GM11168 (cell line): ENCODE data around the gene RBM45.
"Not testable (repeated sequence)": the region's sequence is repeated elsewhere in the genome, so short reads cannot be mapped to it uniquely, and the experiment has no call there.

Source experiments
- in situ Hi-C: fragments of 300-500 bp; cut with MboI; formaldehyde crosslinking; loops from one replicate; pipeline ENCODE4 v1.12.0; 2022; ENCODE audit warnings: low sequenced_read_pairs; ENCODE audit not compliant: unreplicated experiment

RBM45 gene

DNA sequence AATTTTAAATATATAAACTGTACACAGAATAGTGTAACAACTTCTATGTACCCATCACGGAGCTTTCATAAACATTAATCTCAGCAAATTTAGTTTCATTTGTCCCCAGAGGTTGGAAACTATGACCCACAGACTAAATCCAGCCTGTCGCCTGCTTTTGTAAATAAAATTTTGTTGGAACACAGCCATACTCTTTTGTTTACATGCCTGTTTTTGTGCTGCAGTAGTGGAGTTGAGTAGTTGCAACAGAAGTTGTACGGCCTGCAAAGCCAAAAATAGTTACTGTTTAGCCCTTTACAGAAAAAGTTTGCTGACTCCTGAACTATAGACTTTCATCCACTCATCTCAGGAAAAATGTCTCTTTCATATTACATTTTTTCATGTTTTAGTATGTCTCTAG, 39.8 kb downstream of the RBM45 start:
- in situ Hi-C loops: no loop called here

DNA sequence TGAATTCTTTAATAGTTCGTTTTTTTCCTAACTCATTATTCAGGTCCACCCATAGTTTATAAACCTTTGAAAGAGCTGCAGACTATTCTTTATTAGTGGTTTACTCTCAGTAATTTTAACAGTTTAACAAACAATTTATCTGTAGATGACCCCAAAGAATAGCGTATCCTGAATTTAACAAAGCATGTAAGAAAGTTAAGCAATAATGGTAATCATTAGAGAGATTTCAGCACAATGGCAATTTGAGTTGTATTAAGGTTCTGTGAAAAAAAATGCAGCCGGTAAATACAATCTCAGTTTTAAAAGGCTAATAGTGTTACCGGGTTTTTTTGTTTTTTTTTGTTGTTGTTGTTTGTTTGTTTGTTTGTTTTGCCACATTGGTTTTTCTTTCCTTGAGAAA, 40.3 kb downstream of the RBM45 start:
- in situ Hi-C loops: no loop called here

DNA sequence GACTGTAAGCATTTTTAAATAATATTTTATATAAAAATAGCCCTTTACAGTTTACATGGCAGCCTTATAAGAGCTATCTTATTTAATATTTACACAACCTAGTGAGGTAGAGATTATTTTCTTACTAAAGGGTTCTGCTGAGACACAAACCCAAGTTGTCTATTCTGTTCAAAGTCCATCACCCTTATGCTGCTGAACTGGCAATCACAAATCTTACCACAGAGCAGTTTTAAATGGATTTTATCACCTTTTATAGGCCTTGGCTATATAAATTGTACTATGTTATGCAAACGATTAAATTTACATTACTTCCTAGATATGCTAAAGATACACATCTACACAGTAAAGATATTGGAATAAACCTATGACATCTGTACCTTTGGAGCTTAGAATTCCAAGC, 40.7 kb downstream of the RBM45 start:
- in situ Hi-C loops: no loop called here

DNA sequence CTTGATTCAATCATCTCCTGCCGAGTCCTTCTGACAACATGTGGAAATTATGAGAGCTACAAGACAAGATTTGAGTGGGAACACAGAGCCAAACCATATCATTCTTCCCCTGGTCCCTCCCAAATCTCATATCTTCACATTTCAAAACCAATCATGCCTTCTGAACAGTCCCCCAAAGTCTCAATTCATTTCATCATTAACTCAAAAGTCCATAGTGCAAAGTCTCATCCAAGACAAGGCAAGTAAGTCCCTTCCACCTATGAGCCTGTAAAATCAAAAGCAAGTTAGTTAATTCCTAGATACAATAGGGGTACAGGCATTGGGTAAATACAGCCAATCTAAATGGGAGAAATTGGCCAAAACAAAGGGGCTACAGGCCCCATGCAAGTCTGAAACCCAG, 41.6 kb downstream of the RBM45 start:
- in situ Hi-C loops: not testable (repeated sequence)

DNA sequence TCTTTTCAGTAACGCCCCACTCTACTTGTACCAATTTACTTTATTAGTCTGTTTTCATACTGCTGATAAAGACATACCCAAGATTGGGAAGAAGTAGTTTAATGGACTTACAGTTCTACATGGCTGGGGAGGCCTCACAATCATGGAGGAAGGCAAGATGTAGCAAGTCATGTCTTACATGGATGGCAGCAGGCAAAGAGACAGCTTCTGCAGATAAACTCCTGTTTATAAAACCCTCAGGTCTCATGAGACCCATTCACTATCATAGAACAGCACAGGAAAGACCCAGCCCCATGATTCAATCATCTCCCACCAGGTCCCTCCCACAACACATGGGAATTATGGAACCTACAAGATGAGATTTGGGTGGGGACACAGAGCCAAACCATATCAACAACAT, 43.3 kb downstream of the RBM45 start:
- in situ Hi-C loops: no loop called here

DNA sequence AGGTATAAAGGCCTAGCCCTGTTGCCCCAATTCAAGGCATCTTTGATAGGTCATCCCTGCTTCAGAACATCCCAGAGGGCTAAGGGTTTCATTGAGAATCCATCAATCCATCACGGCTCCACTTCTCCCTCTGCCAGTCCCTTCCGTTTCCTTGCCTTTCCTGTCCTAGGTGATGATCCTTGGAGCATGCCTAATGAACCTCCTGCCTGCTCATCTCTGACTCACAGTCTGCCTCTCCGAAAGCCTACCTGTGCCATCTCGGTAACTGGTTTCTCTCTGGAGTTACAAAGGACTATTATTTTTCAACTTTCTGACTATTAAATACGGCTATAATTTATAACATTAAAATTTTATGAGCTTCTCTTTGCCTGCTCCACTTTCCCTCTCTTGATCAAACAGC, 45.3 kb downstream of the RBM45 start:
- in situ Hi-C loops: no loop called here

DNA sequence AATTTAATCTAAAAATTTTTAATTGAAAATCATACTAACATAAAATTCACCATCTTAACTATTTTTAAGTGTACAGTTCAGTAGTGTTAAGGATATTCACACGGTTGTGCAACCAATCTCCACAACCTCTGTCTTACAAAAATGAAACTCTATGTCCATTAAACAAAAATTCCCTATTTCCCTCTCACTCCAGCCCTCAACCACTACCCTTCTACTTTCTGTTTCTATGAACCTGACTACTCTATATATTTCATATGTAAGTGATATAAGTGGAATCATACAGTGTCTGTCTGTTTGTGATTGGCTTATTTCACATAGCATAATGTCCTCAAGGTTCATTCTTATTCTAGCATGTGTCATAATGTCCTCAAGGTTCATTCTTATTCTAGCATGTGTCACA, 47.7 kb downstream of the RBM45 start:
- in situ Hi-C loops: no loop called here

DNA sequence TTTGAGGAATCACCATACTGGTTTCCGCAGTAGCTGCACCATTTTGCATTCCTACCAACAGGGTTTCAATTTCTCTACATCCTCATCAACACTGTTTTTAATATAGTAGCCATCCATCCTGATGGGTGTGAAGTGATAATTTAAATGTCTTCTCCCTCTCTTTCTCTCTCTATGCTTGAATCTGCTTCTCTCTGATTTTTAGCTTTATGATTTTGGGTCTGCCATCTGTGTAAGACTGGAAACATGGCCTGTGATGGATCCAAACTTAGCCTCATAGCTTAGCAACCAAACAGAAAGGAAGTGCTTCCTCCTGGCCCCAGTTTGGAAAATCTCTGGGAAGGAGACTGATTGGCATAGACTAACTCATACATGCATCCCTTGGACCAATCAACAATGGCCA, 48.4 kb downstream of the RBM45 start:
- in situ Hi-C loops: no loop called here

DNA sequence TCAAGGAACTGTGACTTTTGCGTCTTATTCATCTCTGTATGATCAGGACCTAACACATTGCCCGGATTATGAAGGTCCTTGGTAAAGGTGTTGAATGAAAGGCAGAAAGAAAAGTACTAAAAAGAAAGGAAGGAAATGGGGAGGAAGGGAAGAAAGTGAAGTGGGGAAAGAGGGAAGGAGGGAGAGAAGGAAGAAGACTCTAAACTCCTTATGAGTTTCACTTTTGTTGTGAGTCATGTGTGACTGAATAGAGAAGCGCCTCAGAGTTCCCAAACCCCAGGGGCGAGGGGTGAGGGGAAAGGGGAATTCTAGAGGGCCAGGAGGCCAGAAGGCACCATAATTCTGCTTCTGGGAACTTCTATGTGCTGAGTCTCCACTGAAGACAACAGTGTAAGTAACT, 51.2 kb downstream of the RBM45 start:
- in situ Hi-C loops: no loop called here

DNA sequence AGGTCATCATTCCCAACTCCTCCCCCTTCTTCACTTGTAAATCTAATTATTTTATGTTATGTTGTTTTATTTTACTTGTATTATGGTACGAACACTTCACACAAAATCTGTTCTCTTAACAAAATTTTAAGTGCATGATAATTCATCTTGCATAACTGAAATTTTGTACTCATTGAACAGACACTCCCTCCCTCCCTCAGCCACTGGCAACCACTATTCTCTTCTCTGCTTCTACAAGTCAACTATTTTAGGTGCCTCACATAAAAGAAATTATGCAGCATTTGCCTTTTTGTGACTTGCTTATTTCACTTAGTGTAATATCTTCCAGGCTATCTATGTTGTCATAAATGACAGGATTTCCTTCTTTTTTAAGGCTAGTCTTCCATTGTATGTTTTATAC, 51.7 kb downstream of the RBM45 start:
- in situ Hi-C loops: no loop called here

DNA sequence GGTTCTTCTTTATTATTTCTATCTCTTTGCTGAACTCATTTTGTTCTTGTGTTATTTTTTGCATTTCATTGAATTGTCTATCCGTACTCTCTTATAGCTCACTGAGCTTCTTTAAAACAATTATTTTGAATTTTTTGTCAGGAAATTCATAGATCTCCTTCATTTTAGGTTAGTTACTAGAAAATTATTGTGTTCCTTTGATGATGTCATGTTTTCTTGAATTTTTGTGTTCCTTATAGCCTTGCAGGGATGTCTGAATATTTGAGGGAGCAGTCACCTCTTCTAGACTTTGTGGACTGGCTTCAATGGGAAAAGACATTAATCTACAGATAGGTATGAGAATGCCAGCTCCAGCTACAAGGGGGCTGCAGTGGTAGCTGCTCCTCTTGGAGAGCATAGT, 61.4 kb downstream of the RBM45 start:
- in situ Hi-C loops: no loop called here

DNA sequence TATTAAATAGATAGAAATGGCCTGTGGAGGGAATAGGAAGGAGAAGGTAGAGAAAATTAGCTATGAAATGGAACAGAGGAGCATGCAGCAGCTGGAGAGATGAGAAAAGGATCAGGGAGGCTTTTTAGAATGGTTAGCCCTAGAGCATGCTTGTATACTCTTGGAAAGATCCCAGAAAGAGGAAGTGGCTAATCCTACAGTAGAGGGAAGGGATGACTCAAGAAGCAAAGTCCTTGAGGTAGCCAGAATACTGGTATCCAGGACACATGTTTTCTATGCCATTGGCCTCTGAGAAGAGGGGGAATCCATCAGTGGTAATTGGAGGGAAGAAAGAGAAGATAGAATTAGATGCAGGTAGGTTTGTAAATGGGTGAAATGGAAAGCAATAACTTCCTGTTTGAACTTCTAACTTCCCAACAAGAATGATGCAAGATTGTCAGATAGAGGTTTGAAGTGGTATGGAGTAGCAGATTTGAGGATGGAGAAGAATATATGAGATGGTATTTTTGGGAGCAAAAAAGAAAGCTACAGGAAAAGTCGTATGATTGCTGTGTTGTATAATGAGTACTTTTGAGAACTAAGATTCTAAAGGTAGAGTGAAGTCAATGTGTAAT, 64.9 kb downstream of the RBM45 start:
- in situ Hi-C loops: no loop called here
